Measurements from ENCODE around the gene TBC1D14. TPM values are rescaled to one million over a fixed set of nuclear protein-coding genes. Genes with fewer than 3 reads are reported as not detected.

TBC1D14 gene
- total and polyA plus RNA-seq, 10 of the 15 experiments (the other 5 are each of a cell fraction or from before 2014, with no cell fraction given) = 0.87 to 39.3 (median 30.1) TPM

- peaks cover 20% of the 10 kb centered on the region for H3K4me1 ChIP-seq (ENCODE audit: control insufficient read depth, insufficient read depth, low read length)
- H3K4me3 ChIP-seq = no peak overlapping the region
- ChIA-PET RAD21 (ENCODE audit: unreplicated experiment) (no interaction called here), SMC1A (ENCODE audit: uncharacterized antibody, unreplicated experiment) (no interaction called here), CTCF (no interaction called here), POLR2A (no interaction called here)
- H4K20me1 ChIP-seq (ENCODE audit: control insufficient read depth, insufficient read depth) = no peaks in the 10 kb centered on the region
- ATAC-seq (no peak), DNase-seq (ENCODE audit: low read depth, low spot score) (no peak), FAIRE-seq (no peak)
- BruUV-seq (replicated peaks) = no TSS peak
- 94% methylated on average over 12 of the region's 12 CpGs for WGBS (ENCODE audit: insufficient coverage, insufficient replicate concordance, low lambda C conversion rate, missing lambda C conversion rate)
- no peaks in the 10 kb centered on the region for H3K27me3 ChIP-seq (replicated peaks in 1 of 2; ENCODE audit: control insufficient read depth in 2 of 2, insufficient read depth in 2 of 2, low read length in 1 of 2)
- peaks cover 12% of the 10 kb centered on the region for H3K79me2 ChIP-seq (ENCODE audit: control insufficient read depth, insufficient read depth, low read length)
- H3K36me3 ChIP-seq (ENCODE audit: control insufficient read depth in 2 of 2, insufficient read depth in 2 of 2, low read length in 1 of 2) = peaks cover 25 to 36% of the 10 kb centered on the region in 2 experiments
- H3K9me3 ChIP-seq (replicated peaks; ENCODE audit: control insufficient read depth, insufficient read depth, low read length) = no peaks in the 10 kb centered on the region
- no peak overlapping the region for H2AFZ ChIP-seq (ENCODE audit: control insufficient read depth, low read depth, low read length)
- no peak overlapping the region for H3K4me2 ChIP-seq (ENCODE audit: control insufficient read depth, insufficient read depth)
- H3K27ac ChIP-seq (ENCODE audit: control insufficient read depth, insufficient read depth) = no peak overlapping the region
- intact Hi-C loops (cut with micrococcal nuclease; ENCODE audit: unreplicated experiment) = no loop called here
- TF ChIP-seq CREB1 (IDR thresholded peaks at IDR 0.05; ENCODE audit: low read depth) (no peak), SKIL (IDR thresholded peaks at IDR 0.05; ENCODE audit: low read depth, poor library complexity, severe bottlenecking) (no peak), GABPA (IDR thresholded peaks at IDR 0.05; ENCODE audit: low read depth) (no peak), IKZF2 (IDR thresholded peaks at IDR 0.05) (no peak), USF1 (IDR thresholded peaks at IDR 0.05; ENCODE audit: borderline replicate concordance, extremely low read length, insufficient read depth, low read depth, low read length) (no peak), EGR1 (IDR thresholded peaks at IDR 0.05; ENCODE audit: borderline replicate concordance in 1 of 2, low read depth in 2 of 2, low read length in 2 of 2) (no peak), NKRF (conservative IDR thresholded peaks at IDR 0.05) (no peak)
- H3K9ac ChIP-seq (ENCODE audit: control insufficient read depth, insufficient read depth, low read length) = no peak overlapping the region
- in situ Hi-C loops (cut with MboI) = no loop called here
Measured at GRCh38 chr4:6996481-6996880, 86.9 kb downstream of the TBC1D14 start.
